ENCODE measurements around the gene MED27.

The MED27 gene

DNA sequence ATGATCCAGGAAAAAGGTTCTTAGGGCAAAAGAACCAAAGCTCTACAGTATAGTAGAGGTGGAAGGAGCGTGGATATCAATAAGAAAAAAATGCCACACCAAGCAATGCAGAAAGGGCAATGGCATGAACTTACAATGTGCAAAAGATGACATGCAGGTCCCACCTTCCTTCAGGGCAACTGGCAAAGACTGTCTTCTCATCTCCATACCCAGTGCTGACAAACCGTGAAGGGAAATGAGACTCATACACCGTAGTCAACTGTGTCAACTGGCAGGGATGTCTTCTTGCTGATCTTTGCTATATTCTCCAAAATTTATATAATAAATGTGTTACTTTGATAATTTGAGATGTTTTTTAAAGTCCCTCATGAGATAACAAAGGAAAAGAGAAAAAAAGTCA is 36.0 kb downstream of the MED27 start:
- no peak for DNase-seq (ENCODE audit: low read depth in 2 of 2)

DNA sequence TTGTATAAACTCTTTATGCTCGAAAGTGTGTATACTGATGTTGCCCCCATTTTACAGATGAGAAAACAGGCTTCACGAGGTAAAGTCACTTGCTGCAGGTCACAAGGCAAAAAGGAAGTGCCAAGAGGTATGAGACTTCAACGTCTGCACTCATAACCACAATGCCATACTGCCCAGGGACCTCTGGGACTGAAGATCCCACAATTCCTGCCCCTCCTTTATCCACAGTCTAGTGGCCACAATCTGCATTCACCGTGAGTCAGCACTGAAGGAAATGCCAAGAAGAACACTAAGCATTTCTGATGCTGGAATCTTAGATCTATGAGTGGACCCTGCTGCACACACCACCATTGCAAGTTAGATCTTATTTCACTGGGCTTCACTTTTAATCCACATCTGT is 37.3 kb downstream of the MED27 start:
- no peak for DNase-seq (ENCODE audit: low read depth in 2 of 2)

DNA sequence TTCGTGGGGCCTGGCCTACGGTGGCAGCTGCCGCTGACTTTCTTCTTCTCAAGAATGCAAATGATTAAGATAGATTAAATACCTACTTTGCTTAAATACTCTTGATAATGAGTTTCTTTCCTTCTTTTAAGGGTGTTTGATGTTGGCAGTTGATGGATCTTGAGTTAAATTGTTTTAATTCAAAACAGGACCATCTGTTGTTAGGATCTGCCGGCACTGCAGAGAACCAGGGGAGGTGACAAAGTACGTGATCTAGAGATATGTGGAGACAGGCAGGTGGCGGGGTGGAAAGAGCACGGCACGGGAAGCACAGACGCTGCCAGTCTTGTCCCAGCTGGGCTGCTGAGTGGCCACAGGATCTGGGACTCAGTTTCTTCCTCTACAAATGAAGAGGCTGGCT is 37.9 kb downstream of the MED27 start:
- no peak for DNase-seq (ENCODE audit: low read depth in 2 of 2)

DNA sequence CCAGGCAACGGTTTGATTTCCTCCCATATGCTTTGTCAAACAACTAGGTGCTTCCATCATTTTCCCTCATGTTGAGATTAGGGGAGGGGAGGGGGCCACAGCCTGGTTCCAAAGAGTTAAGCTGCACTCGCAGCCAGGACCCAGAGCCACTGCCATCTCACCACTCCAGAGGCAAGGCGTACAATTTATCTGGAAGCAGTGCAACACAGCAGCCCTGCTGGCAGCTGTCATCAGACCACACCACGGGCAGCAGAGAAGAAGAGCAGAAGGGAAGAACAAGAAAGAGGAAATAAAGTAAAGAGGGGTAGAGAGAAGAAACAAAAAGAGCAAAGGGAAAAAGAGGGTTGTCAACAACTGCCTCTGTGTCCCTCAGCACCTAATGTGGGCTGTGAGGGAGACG is 38.9 kb downstream of the MED27 start:
- no peak for DNase-seq (ENCODE audit: low read depth in 2 of 2)

DNA sequence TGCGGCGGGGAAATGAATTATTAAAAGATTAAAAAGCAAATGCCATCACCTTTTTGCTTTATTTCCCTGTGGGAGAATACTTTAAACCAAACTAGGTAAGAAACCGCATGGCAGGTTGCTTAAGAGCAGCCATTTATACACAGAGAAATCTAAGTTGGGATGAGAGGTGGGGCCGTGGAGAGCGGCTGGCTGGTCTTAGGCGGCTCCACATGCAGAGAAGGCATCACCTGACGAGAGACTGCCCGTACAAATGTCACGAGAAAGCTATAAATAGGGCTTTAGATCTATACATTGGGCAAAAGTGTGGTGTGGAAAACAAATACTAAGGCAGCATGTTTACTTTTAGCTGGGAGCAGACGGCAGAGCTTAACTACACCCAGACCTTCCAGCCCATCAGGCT is 39.4 kb downstream of the MED27 start:
- no peak for DNase-seq (ENCODE audit: low read depth in 2 of 2)

DNA sequence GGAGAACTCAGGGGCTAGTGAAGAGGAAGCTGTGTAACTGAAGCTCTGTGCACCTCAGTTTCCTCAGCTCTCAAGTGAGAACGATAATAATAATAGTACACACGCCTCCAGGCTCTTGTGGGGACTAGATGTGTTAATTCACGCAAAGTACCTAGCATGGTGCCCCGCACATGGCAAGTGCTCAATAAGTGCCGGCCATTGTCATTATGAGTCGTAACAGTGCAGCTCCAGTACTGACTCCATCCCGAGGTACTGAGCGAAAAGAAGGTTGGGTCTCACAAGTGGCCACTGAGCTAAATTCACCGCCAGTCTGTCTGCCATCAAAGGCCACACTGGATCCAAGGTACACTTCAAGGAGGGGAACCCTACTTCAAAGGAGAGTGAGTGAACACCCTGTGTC is 40.4 kb downstream of the MED27 start:
- DNase-seq (ENCODE audit: low read depth in 2 of 2): no peak

DNA sequence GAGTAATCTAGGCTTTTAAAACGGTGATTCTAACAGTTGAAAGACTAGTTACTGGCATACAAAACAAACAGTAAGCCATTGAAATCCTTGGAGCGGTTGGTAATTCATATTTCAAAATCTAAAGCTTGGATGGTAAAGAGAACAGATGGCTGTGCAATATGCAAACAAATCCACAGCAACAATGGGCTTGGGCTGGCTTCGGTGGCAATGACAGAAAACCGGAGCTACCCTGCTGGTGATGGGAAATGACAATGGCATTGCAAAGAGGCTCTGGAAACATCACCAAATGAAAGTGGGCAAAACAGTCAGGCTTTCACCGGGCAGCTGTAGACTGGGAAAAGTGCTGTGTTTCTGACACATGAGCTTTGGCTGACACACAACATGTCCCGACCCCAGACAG is 42.2 kb downstream of the MED27 start:
- no peak for DNase-seq (ENCODE audit: low read depth in 2 of 2)

DNA sequence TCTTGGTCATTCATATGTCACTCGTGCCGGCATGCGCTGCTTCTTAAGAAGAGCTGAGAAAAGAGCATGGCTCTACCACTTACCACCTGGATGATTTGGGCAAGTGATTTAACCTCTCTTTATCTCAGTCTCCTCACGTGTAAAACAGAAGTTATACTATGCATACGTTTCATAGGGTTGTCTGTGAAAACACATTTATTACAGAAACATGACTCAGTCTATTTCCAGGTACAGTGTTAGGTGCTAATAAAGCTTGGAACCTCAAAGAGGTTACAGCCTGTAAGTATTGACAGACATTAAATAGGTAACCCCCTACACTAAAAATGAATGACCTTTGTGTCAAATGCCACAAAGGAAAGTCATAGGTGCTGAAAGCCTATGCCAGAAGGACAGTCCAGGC is 43.1 kb downstream of the MED27 start:
- DNase-seq (ENCODE audit: low read depth in 2 of 2): no peak

DNA sequence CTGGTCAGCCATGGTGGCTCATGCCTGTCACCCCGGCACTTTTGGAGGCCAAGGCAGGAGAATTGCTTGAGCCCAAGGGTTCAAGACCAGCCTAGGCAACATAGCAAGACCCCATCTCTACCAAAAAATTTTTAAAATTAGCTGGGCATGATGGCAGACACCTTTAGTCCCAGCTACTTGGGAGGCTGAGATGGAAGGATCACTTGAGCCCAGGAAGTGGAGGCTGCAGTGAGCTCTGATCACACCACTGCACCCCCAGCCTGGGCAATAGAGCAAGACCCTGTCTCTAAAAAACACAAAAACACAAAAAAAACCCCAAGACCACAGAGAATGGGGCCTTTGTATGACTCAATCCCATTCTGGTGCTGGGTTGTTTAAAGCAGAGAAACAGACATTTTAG is 44.0 kb downstream of the MED27 start:
- DNase-seq (ENCODE audit: low read depth in 2 of 2): no peak

GRCh38 chr9:132032238-132032950 is 47.3 kb downstream of the MED27 start:
- DNase-seq (ENCODE audit: low read depth in 2 of 2): no peak

DNA sequence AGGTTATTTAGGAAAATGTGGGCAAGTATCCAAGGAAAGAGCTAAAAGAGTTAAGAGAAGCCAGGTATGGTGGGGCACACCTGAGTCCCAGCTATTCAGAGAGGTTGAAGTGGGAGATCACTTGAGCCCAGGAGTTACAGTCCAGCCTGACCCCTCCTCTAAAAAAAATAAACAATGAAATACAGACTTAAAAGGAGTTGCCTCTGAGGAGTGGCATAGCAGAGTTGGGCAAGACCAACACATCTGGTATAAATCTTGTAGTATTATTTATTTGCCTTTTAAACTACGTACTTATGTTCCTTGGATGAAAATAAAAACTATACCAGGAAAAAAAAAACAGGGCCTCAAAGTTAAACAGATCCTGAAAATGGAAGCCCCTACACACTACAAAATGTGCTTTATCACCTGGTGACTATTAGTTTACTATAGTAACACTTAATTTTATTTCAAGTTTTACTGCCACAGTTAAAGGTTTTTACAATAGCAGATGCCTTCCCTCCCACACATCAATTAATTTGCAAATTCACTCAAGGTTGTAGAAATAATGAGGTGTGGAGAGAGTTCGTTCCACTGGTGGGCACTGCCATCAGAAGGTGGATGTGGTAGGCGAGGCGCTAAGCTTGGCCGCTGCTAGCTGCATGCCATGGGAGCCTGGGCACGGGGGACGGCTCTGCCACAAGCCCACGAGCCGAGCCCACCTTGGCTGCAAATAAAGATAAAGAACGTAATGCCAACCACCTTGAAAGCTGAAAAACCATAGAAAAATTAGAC is 48.0 kb downstream of the MED27 start:
- DNase-seq (ENCODE audit: low read depth in 2 of 2): no peak

GRCh38 chr9:132030626-132031325 is 48.9 kb downstream of the MED27 start:
- DNase-seq (ENCODE audit: low read depth in 2 of 2): no peak

- DNase-seq (ENCODE audit: low read depth in 2 of 2): no peak
Measured at GRCh38 chr9:132027752-132028663, 51.7 kb downstream of the MED27 start.

- no peak for DNase-seq (ENCODE audit: low read depth in 2 of 2)
Measured at GRCh38 chr9:132026932-132027585, 52.6 kb downstream of the MED27 start.

DNA sequence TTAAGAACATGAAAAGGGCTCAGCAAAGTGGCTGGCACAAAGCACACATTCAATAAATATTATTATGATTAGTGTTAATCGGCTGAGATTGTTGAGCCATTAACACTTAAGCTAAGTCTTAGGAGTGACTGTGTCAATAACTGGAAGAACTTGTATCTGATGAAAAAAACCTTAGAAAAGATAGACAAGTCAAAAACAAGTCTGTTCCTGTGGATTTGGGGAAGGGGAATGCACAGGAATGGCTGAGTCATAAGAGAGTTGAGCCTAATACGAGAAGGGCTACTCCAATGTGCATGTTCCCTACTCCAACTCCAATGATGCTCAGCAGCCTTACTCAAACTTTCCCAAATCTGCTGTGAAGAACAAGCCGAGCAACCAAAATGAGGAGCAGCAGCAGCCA is 53.9 kb downstream of the MED27 start:
- DNase-seq (ENCODE audit: low read depth in 2 of 2): no peak

GRCh38 chr9:132024589-132024988 is 55.1 kb downstream of the MED27 start:
- no peak for DNase-seq (ENCODE audit: low read depth in 2 of 2)

GRCh38 chr9:132023419-132024180 is 56.1 kb downstream of the MED27 start:
- no peak for DNase-seq (ENCODE audit: low read depth in 2 of 2)

GRCh38 chr9:132020820-132021510 is 58.7 kb downstream of the MED27 start:
- DNase-seq (ENCODE audit: low read depth in 2 of 2): no peak

GRCh38 chr9:132020272-132020671 is 59.4 kb downstream of the MED27 start:
- DNase-seq (ENCODE audit: low read depth in 2 of 2): no peak

DNA sequence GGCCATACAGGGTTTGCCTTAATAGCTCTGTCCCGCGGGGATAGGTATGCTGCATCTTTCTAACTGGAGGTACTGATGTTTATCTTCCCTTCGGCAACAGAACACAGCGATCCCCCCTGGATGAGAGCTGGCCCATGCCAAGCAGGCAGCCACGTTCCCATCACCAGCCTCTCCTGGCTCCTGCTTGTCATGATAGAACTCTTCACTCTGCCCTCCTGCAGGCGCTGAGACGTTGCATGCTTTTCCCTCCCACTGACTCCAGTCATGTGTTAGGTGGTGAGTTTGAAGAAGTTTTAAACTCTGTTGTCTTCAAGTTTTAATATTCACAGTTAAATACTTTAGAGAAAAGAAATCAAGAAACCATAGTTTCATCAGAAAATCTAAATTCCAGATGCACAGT is 60.0 kb downstream of the MED27 start:
- no peak for DNase-seq (ENCODE audit: low read depth in 2 of 2)

Measured in stimulated activated CD8-positive, alpha-beta memory T cell treated with anti-CD3 and anti-CD28 coated beads, Interleukin-2, amount 100 ng/mL, for 48 hours (primary cell).